Nephron progenitor cell (in vitro differentiated cells): Measurements from ENCODE around the gene LIAS.

Experiments
- DNase-seq: peaks from one replicate; pipeline ENCODE4 v3.0.0; 2021
- H3K27ac Mint-ChIP-seq: 2 replicates; pipeline ENCODE4 v1.8.0; 2021; ENCODE audit warnings: mild to moderate bottlenecking, moderate library complexity, mixed read lengths
- H3K27me3 Mint-ChIP-seq: 2 replicates; pipeline ENCODE4 v1.8.0; 2021; ENCODE audit warnings: mild to moderate bottlenecking, low read depth, mixed read lengths; ENCODE audit not compliant: poor library complexity
- H3K36me3 Mint-ChIP-seq: 2 replicates; pipeline ENCODE4 v1.8.0; 2021; ENCODE audit warnings: low read depth, mixed read lengths
- H3K4me1 Mint-ChIP-seq: 2 replicates; pipeline ENCODE4 v1.8.0; 2021; ENCODE audit warnings: mixed read lengths
- H3K4me3 Mint-ChIP-seq: 2 replicates; pipeline ENCODE4 v1.8.0; 2021; ENCODE audit warnings: mild to moderate bottlenecking, moderate library complexity, mixed read lengths
- H3K9me3 Mint-ChIP-seq: 2 replicates; pipeline ENCODE4 v1.8.0; 2021; ENCODE audit warnings: mild to moderate bottlenecking, moderate library complexity, mixed read lengths
- TF ChIP-seq, protein P1 (sequence below): fragments of 200-600 bp; sonication (generic); IDR thresholded peaks from 2 replicates; pipeline ENCODE4 v1.5.0; 2021; ENCODE audit warnings: antibody characterized with exemption

LIAS gene

DNA sequence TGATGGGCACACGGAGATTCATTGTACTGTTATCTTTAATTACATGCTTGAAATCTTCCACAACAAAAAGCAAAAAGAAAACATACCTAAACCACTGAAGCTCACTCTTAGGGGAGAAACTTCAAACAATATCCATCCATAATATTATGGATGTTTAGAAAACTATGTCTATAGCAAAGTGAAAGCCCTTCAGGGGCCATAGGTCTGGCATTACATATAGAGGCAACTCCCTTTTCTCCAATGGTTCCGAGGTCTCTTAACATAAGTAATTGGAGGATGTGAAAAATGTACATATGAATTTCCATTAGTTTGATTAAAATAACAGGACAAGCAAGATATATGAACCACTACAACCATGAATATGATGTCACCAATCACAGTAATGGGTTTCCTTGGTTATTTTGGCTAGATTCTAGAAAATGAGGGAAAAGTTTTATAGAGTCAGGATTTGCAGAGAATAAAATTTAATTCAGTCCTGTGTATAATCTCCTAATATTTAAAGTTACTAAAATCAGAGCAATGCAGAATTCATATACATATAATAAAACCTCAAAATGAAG is 57.6 kb downstream of the LIAS start:
- H3K36me3 Mint-ChIP-seq: peaks cover 74% of the 10 kb centered on the region
- H3K4me3 Mint-ChIP-seq: no peak overlapping the region
- H3K4me1 Mint-ChIP-seq: no peaks in the 10 kb centered on the region
- TF ChIP-seq, protein P1, sequence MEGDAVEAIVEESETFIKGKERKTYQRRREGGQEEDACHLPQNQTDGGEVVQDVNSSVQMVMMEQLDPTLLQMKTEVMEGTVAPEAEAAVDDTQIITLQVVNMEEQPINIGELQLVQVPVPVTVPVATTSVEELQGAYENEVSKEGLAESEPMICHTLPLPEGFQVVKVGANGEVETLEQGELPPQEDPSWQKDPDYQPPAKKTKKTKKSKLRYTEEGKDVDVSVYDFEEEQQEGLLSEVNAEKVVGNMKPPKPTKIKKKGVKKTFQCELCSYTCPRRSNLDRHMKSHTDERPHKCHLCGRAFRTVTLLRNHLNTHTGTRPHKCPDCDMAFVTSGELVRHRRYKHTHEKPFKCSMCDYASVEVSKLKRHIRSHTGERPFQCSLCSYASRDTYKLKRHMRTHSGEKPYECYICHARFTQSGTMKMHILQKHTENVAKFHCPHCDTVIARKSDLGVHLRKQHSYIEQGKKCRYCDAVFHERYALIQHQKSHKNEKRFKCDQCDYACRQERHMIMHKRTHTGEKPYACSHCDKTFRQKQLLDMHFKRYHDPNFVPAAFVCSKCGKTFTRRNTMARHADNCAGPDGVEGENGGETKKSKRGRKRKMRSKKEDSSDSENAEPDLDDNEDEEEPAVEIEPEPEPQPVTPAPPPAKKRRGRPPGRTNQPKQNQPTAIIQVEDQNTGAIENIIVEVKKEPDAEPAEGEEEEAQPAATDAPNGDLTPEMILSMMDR: no peak
- no peak overlapping the region for H3K27ac Mint-ChIP-seq
- DNase-seq: no peak
- no peaks in the 10 kb centered on the region for H3K9me3 Mint-ChIP-seq
- H3K27me3 Mint-ChIP-seq: no peaks in the 10 kb centered on the region

DNA sequence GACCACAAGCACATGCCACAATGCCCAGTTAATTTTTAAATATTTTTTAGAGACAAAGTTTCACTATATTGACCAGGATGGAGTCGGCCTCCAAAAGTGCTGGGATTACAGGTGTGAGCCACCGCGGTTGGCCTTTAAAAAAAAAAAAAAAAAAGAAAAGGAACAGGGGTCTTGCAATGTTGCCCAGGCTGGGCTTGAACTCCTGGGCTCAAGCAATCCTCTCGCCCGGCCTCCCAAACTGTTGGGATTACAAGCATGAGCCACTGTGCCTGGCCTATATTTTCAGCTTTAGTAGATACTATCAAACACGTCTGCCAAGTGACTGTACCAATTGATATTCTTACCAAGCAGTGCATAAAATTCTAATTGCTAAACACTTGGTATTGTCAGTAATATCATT is 59.6 kb downstream of the LIAS start:
- H3K4me3 Mint-ChIP-seq: no peak overlapping the region
- TF ChIP-seq, protein P1: no peak
- H3K36me3 Mint-ChIP-seq: peaks cover 59% of the 10 kb centered on the region
- H3K4me1 Mint-ChIP-seq: no peaks in the 10 kb centered on the region
- no peak for DNase-seq
- H3K9me3 Mint-ChIP-seq: no peaks in the 10 kb centered on the region
- no peaks in the 10 kb centered on the region for H3K27me3 Mint-ChIP-seq
- no peak overlapping the region for H3K27ac Mint-ChIP-seq

DNA sequence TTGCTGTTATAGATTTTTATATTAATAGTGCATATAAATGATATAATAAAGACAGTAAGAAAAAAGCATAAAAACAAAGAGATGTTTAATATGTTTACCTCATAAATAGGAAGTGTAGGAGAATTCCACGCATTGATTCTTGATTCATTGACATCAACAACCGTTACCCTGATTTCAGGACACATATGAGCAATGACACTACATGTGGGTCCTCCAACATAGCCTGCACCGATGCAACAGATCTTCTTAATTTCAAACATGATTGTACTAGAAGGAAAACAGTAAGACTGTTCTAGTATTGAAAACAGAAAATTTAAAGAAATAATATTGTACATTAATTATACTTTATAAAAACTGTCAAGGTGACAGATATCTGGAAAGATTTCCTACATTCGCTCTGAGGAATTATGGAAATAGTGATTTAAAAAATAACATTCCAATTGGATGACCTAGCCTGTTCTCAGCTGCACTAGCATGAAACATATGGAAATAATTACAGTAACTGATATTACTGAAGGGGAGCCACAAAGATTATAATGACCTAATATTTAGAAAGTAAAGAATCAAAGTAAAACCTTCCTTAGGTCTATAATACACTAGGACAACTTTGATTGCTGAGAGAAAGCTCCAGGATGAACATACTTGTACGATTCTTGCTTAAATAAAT is 62.5 kb downstream of the LIAS start:
- peaks cover 15% of the 10 kb centered on the region for H3K4me1 Mint-ChIP-seq

DNA sequence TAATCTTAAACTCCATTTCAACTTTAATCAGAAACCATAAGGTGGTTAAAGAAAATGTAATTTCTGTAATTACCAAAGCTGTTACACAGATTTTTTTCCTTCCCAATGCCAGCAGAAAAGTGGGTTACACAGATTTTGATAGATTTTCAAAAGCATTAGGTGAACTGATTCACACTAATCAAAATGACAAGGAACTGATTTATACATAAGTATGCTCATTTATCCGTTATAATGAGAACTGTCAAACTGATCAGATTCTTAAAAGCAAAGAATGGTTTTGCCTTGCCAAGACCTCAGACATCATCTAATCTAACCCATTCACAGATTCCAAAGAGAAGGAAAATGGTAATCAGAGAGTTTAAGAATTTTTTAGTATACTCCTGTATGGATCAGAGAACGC is 63.2 kb downstream of the LIAS start:
- H3K9me3 Mint-ChIP-seq: no peaks in the 10 kb centered on the region
- TF ChIP-seq, protein P1: no peak
- no peak overlapping the region for H3K27ac Mint-ChIP-seq
- no peaks in the 10 kb centered on the region for H3K27me3 Mint-ChIP-seq
- H3K4me1 Mint-ChIP-seq: peaks cover 15% of the 10 kb centered on the region
- DNase-seq: no peak
- H3K36me3 Mint-ChIP-seq: peaks cover 39% of the 10 kb centered on the region
- no peak overlapping the region for H3K4me3 Mint-ChIP-seq

More for the DNA sequence above, 62.5 kb downstream of the LIAS start:
- H3K27ac Mint-ChIP-seq: no peak overlapping the region
- no peaks in the 10 kb centered on the region for H3K9me3 Mint-ChIP-seq
- H3K36me3 Mint-ChIP-seq: peaks cover 43% of the 10 kb centered on the region
- no peak for DNase-seq
- TF ChIP-seq, protein P1: no peak
- no peak overlapping the region for H3K4me3 Mint-ChIP-seq
- H3K27me3 Mint-ChIP-seq: no peaks in the 10 kb centered on the region

DNA sequence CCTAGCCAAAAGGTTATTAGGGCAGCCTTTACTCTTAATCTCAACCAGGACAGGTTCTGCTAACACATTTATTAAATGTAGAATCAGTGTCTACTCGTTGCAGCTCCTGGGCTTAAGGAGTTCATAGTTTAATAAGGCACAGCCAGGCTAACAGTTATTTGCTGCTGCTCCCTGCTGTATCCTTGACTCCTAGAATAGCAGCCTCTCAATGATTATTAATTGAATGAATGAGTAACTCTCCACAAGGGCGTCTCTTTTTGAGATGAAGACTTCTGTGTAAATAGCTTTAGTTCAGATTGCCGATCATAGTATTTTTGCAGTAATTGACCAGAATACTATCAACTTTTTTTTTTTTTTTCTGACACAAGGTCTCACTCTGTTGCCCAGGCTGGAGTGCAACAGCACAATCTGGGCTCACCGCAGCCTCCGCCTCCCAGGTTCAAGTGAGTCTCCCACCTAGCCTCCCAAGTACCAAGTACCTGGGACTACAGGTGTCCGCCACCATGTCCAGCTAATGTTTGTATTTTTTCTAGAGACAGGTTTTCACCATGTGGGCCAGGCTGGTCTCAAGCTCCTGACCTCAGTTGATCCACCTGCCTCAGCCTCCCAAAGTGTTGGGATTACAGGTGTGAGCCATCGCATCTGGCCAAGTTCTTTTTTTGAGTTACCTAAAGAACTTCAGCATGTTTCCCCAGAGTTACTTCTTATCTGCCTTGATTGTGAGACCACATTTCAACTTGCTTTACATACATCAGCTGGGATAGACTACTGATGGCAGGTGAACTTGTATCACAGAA is 65.5 kb downstream of the LIAS start:
- DNase-seq: no peak
- TF ChIP-seq, protein P1: no peak
- Mint-ChIP-seq H3K4me3 (peak overlapping the region; percentile 25), H3K4me1 (peaks cover 24% of the 10 kb centered on the region), H3K9me3 (peaks cover 10% of the 10 kb centered on the region), H3K36me3 (peaks cover 30% of the 10 kb centered on the region), H3K27me3 (no peaks in the 10 kb centered on the region), H3K27ac (peak overlapping the region; percentile 32)
